Panc1 (cell line): ENCODE results near the gene GLIS2. TPM values are rescaled to one million over a fixed set of nuclear protein-coding genes. Genes with fewer than 3 reads are reported as not detected.

Experiments
- ATAC-seq: fragments of 200-7000 bp; cut with Tn5 transposase; 2 replicates; pipeline ENCODE4 v1.9.1; 2020; ENCODE audit warnings: mild to moderate bottlenecking, moderate library complexity
- BruUV-seq: library from RNA; stranded (reverse); fragments of 400-500 nt; replicated peaks from 2 replicates; lab custom pipeline; 2021; lab: Mats Ljungman, UMichigan
- CTCF ChIA-PET: fragments of 300-600 bp; sonication (Branson Sonifier 250); formaldehyde crosslinking; loops from one replicate; lab custom pipeline; 2022; ENCODE audit warnings: antibody characterized with exemption; lab: Charles Lee
- POLR2A ChIA-PET: fragments of 300-600 bp; sonication (Branson Sonifier 250); formaldehyde crosslinking; loops from one replicate; lab custom pipeline; 2022; ENCODE audit warnings: antibody characterized with exemption; lab: Charles Lee
- DNase-seq: peaks from one replicate; pipeline ENCODE4 v3.0.0-alpha.2; 2010; ENCODE audit warnings: low read depth, low spot score
- H3K27ac ChIP-seq: 2 replicates; pipeline ENCODE4 v1.5.1; 2011; ENCODE audit warnings: mild to moderate bottlenecking, low read length, inconsistent platforms
- H3K27me3 ChIP-seq: fragments of 200-500 bp; sonication (Bioruptor generic); 2 replicates; pipeline ENCODE4 v1.6.0; 2014; ENCODE audit warnings: low read length, inconsistent platforms; ENCODE audit not compliant: control insufficient read depth, insufficient read depth
- H3K36me3 ChIP-seq: fragments of 200-500 bp; sonication (Bioruptor generic); 2 replicates; pipeline ENCODE4 v1.5.1; 2014; ENCODE audit warnings: inconsistent platforms, mild to moderate bottlenecking, low read length, moderate library complexity; ENCODE audit not compliant: control insufficient read depth, insufficient read depth
- H3K4me1 ChIP-seq: 2 replicates; pipeline ENCODE4 v1.5.1; 2011; ENCODE audit warnings: inconsistent platforms, mild to moderate bottlenecking, low read length, moderate library complexity; ENCODE audit not compliant: control insufficient read depth, insufficient read depth
- H3K4me3 ChIP-seq, 2 experiments: 2 replicates each; pipeline ENCODE4 v1.5.1; 2011 to 2012; ENCODE audit warnings: low read depth in 2 of 2, low read length in 2 of 2, mild to moderate bottlenecking in 2 of 2, inconsistent platforms in 1 of 2, moderate library complexity in 1 of 2
- H3K9me3 ChIP-seq: fragments of 200-500 bp; sonication (Bioruptor generic); 2 replicates; pipeline ENCODE4 v1.5.1; 2014; ENCODE audit warnings: low read depth, mild to moderate bottlenecking, inconsistent platforms, low read length, moderate library complexity; ENCODE audit not compliant: control insufficient read depth, insufficient read depth
- POLR2AphosphoS5 ChIP-seq: IDR thresholded peaks from 2 replicates; pipeline ENCODE4 v1.6.1; 2012; ENCODE audit warnings: mild to moderate bottlenecking, low read depth, low read length, moderate library complexity
- SIN3A ChIP-seq: IDR thresholded peaks from 2 replicates; pipeline ENCODE4 v1.6.1; 2012; ENCODE audit warnings: low read depth, mild to moderate bottlenecking, low read length, moderate library complexity, borderline replicate concordance; ENCODE audit not compliant: insufficient read depth
- TCF7L2 ChIP-seq: IDR thresholded peaks from 2 replicates; pipeline ENCODE4 v1.6.1; 2011; ENCODE audit warnings: mild to moderate bottlenecking, low read depth, low read length, inconsistent platforms
- in situ Hi-C: cut with HindIII; loops from 2 replicates; pipeline ENCODE4 v1.10.0; 2016; ENCODE audit warnings: low sequenced_read_pairs, low pct_unique_long_range_greater_than_20kb
- intact Hi-C: fragments of 100-400 bp; cut with micrococcal nuclease; formaldehyde crosslinking; loops from one replicate; pipeline ENCODE4 v1.10.0; 2022; ENCODE audit not compliant: unreplicated experiment
- total RNA-seq: library from RNA; stranded (reverse); gene quantifications from one replicate; pipeline ENCODE4 v1.2.1, GENCODE V29; 2021; ENCODE audit not compliant: unreplicated experiment
- TF ChIP-seq, protein P1 (sequence below), 2 experiments: IDR thresholded peaks; 2 replicates each; pipeline ENCODE4 v1.6.1; 2011 to 2012; ENCODE audit warnings: low read depth in 2 of 2, control low read depth in 1 of 2, low read length in 1 of 2, mild to moderate bottlenecking in 1 of 2, moderate library complexity in 1 of 2; ENCODE audit not compliant: insufficient read depth in 1 of 2
- TF ChIP-seq, protein P2 (sequence below): fragments of 450-650 bp; IDR thresholded peaks from 2 replicates; pipeline ENCODE4 v1.5.1; 2017; ENCODE audit warnings: mild to moderate bottlenecking

Gene GLIS2
- total RNA-seq, 1 experiment from 2014 or later: 87.3 TPM

GRCh38 chr16:4319454-4320421 lies 3.9 kb downstream of the GLIS2 start:
- in situ Hi-C loops: no loop called here
- intact Hi-C loops: no loop called here
- Histone ChIP-seq H3K4me3 (peak overlapping the region; percentile 88), H3K4me1 (peaks cover 70% of the 10 kb centered on the region), H3K36me3 (no peaks in the 10 kb centered on the region; the same call in 1 of the 2 replicates), H3K9me3 (no peaks in the 10 kb centered on the region), H3K27ac (peak overlapping the region; percentile 92), H3K27me3 (no peaks in the 10 kb centered on the region)
- no peak for ATAC-seq
- BruUV-seq: no TSS peak
- no peak for DNase-seq
- ChIA-PET POLR2A (no interaction called here), CTCF (no interaction called here)
- TF ChIP-seq, protein P1, sequence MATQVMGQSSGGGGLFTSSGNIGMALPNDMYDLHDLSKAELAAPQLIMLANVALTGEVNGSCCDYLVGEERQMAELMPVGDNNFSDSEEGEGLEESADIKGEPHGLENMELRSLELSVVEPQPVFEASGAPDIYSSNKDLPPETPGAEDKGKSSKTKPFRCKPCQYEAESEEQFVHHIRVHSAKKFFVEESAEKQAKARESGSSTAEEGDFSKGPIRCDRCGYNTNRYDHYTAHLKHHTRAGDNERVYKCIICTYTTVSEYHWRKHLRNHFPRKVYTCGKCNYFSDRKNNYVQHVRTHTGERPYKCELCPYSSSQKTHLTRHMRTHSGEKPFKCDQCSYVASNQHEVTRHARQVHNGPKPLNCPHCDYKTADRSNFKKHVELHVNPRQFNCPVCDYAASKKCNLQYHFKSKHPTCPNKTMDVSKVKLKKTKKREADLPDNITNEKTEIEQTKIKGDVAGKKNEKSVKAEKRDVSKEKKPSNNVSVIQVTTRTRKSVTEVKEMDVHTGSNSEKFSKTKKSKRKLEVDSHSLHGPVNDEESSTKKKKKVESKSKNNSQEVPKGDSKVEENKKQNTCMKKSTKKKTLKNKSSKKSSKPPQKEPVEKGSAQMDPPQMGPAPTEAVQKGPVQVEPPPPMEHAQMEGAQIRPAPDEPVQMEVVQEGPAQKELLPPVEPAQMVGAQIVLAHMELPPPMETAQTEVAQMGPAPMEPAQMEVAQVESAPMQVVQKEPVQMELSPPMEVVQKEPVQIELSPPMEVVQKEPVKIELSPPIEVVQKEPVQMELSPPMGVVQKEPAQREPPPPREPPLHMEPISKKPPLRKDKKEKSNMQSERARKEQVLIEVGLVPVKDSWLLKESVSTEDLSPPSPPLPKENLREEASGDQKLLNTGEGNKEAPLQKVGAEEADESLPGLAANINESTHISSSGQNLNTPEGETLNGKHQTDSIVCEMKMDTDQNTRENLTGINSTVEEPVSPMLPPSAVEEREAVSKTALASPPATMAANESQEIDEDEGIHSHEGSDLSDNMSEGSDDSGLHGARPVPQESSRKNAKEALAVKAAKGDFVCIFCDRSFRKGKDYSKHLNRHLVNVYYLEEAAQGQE (IDR thresholded peaks at IDR 0.05; ENCODE audit: insufficient read depth in 1 of 2, low read depth in 2 of 2, low read length in 1 of 2): no peak
- peak; percentile 42; the same call in 1 of the 2 replicates for TF ChIP-seq TCF7L2

DNA sequence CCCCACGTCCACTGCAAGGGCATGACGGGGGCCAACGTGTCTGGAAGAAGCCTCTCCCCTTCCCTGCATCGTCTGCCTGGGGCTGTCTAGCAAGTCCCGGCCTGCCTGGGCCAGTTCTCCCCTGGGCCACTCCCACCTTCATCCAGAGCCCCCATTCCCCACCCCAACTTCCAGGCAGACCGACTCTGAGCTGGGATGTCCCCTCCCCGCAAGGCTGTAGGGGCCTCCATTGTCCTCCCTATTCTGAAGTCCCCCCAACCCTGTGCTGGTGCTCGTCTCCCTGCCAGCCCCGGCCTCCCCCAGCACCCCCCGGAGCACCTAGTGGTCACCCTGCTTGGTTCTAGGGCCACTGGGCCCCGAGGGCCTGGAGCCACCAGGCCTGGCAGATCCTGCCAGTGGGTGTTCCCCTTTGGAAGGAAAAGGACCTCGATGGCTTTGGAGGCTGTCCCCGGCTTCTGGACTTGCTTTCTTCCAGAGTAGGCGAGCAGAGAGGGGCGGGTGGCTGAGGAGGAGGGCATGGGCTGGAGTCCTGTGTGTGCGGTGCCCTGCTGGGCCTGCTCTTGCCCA lies 4.8 kb downstream of the GLIS2 start:
- peak overlapping the region in 1 of 2 experiments; percentile 17; a peak in 1 of 4 replicates for H3K4me3 ChIP-seq
- ChIA-PET POLR2A (interaction anchor here (0.6 kb wide), 1 partner anchor 31 kb away, joined by 5 read pairs; no protein-coding TSS in a partner anchor), CTCF (interaction anchor here (0.6 kb wide), 1 partner anchor 44 kb away, joined by 14 read pairs; no protein-coding TSS in a partner anchor)
- in situ Hi-C loops: no loop called here
- H3K9me3 ChIP-seq: no peaks in the 10 kb centered on the region
- ATAC-seq: no peak
- no peak for TF ChIP-seq POLR2AphosphoS5
- no peaks in the 10 kb centered on the region; the same call in 1 of the 2 replicates for H3K36me3 ChIP-seq
- peak overlapping the region; percentile 92 for H3K27ac ChIP-seq
- intact Hi-C loops: no loop called here
- H3K4me1 ChIP-seq: peaks cover 80% of the 10 kb centered on the region
- no peaks in the 10 kb centered on the region for H3K27me3 ChIP-seq
- BruUV-seq: no TSS peak
- no peak for DNase-seq

DNA sequence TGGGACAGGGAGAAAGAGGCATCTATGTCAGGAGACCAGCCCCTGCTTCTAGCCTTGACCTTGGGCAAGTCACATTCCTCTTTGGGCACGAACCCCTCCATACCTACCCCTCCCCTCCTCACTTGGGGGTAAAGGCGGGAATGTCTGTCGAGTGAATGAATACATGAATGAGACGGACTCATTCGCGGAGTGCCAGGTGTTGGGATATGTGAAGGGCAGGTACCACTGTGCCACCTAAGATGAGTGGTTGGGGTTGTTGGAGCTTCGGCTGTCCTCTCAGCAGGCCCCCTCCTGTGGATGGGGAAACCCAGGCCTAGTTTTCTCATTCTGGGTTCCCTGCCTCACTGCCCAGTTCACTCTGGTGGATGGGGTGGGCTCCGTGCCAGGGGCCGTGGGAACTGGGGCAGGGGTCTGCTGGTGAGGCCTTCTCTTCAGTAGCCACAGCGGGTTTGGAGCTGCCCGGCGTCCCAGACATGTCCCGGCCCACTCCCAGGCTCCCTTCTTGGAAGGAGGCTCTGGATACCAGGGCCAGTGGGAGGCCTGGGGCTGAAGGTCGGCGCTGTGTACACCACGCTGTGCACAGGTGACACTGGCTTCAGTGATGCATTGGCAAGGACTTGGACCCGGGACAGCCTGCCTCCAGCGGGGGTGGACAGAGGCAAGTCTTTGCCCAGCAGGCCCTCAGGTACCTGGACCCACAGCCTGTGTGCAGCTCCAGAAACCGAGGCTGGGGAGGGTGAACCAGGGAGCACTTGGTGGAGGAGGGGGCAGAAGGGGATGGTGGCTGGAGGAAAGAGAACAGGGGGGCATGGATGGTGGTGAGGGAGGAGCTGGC lies 5.6 kb downstream of the GLIS2 start:
- H3K27ac ChIP-seq: peak overlapping the region; percentile 92
- TF ChIP-seq, protein P1 (IDR thresholded peaks at IDR 0.05; ENCODE audit: insufficient read depth in 1 of 2, low read depth in 2 of 2, low read length in 1 of 2): no peak
- no peak for TF ChIP-seq SIN3A
- no peak for TF ChIP-seq TCF7L2
- no peak; the same call in 1 of the 2 replicates for TF ChIP-seq POLR2AphosphoS5
- TF ChIP-seq, protein P2, sequence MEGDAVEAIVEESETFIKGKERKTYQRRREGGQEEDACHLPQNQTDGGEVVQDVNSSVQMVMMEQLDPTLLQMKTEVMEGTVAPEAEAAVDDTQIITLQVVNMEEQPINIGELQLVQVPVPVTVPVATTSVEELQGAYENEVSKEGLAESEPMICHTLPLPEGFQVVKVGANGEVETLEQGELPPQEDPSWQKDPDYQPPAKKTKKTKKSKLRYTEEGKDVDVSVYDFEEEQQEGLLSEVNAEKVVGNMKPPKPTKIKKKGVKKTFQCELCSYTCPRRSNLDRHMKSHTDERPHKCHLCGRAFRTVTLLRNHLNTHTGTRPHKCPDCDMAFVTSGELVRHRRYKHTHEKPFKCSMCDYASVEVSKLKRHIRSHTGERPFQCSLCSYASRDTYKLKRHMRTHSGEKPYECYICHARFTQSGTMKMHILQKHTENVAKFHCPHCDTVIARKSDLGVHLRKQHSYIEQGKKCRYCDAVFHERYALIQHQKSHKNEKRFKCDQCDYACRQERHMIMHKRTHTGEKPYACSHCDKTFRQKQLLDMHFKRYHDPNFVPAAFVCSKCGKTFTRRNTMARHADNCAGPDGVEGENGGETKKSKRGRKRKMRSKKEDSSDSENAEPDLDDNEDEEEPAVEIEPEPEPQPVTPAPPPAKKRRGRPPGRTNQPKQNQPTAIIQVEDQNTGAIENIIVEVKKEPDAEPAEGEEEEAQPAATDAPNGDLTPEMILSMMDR: no peak
- no peaks in the 10 kb centered on the region; the same call in 1 of the 2 replicates for H3K36me3 ChIP-seq
- POLR2A ChIA-PET: interaction anchor here (0.6 kb wide), 1 partner anchor 31 kb away, joined by 5 read pairs; no protein-coding TSS in a partner anchor
- peaks cover 87% of the 10 kb centered on the region for H3K4me1 ChIP-seq
- no peak for ATAC-seq
- CTCF ChIA-PET: interaction anchor here (0.7 kb wide), 1 partner anchor 31 kb away, joined by 3 read pairs; no protein-coding TSS in a partner anchor
- no peaks in the 10 kb centered on the region for H3K9me3 ChIP-seq
- no peak overlapping the region for H3K4me3 ChIP-seq
- in situ Hi-C loops: no loop called here
- DNase-seq: no peak
- no TSS peak for BruUV-seq
- intact Hi-C loops: no loop called here
- H3K27me3 ChIP-seq: no peaks in the 10 kb centered on the region
